Activated CD8-positive, alpha-beta T cell treated with anti-CD3 and anti-CD28 coated beads for 36 hours (primary cell): ENCODE data around the gene PUS1. TPM values are rescaled to one million over a fixed set of nuclear protein-coding genes. Genes with fewer than 3 reads are reported as not detected.

ENCODE experiments used
- ATAC-seq: fragments of 200-7000 bp; cut with Tn5 transposase; one replicate; pipeline ENCODE4 v1.10.0; 2021; ENCODE audit warnings: mild to moderate bottlenecking, moderate library complexity
- CTCF ChIA-PET: fragments of 350-600 bp; sonication (Branson Sonifier 250); formaldehyde crosslinking; loops from one replicate; lab custom pipeline; 2021; ENCODE audit warnings: antibody characterized with exemption; lab: Charles Lee
- POLR2A ChIA-PET: fragments of 350-600 bp; sonication (Branson Sonifier 250); formaldehyde crosslinking; loops from one replicate; lab custom pipeline; 2021; ENCODE audit warnings: antibody characterized with exemption; lab: Charles Lee
- DNase-seq: peaks from one replicate; pipeline ENCODE4 v3.0.0-alpha.2; 2020
- H3K27ac Mint-ChIP-seq: one replicate; pipeline ENCODE4 v1.8.0; 2021; ENCODE audit warnings: mild to moderate bottlenecking, mixed read lengths
- H3K27me3 Mint-ChIP-seq: one replicate; pipeline ENCODE4 v1.8.0; 2021; ENCODE audit warnings: mixed read lengths
- H3K36me3 Mint-ChIP-seq: one replicate; pipeline ENCODE4 v1.8.0; 2021; ENCODE audit warnings: low read depth, mixed read lengths
- H3K4me1 Mint-ChIP-seq: one replicate; pipeline ENCODE4 v1.8.0; 2021; ENCODE audit warnings: low read depth, mixed read lengths
- H3K4me3 Mint-ChIP-seq: one replicate; pipeline ENCODE4 v1.8.0; 2021; ENCODE audit warnings: mild to moderate bottlenecking, moderate library complexity, mixed read lengths
- H3K9me3 Mint-ChIP-seq: one replicate; pipeline ENCODE4 v1.8.0; 2021; ENCODE audit warnings: mixed read lengths
- intact Hi-C: fragments of 100-400 bp; cut with micrococcal nuclease; formaldehyde crosslinking; loops from one replicate; pipeline ENCODE4 v1.10.0; 2022
- total RNA-seq, 2 experiments: library from RNA; stranded (reverse); gene quantifications; one replicate each; pipeline ENCODE4 v1.2.3, GENCODE V29; 2021
- TF ChIP-seq, protein P1 (sequence below): fragments of 200-600 bp; IDR thresholded peaks from one replicate; pipeline ENCODE4 v1.8.0; 2022; ENCODE audit warnings: antibody characterized with exemption, mild to moderate bottlenecking

Gene PUS1
- total RNA-seq, 2 experiments from 2014 or later, result 68.2 to 71.7 TPM

DNA sequence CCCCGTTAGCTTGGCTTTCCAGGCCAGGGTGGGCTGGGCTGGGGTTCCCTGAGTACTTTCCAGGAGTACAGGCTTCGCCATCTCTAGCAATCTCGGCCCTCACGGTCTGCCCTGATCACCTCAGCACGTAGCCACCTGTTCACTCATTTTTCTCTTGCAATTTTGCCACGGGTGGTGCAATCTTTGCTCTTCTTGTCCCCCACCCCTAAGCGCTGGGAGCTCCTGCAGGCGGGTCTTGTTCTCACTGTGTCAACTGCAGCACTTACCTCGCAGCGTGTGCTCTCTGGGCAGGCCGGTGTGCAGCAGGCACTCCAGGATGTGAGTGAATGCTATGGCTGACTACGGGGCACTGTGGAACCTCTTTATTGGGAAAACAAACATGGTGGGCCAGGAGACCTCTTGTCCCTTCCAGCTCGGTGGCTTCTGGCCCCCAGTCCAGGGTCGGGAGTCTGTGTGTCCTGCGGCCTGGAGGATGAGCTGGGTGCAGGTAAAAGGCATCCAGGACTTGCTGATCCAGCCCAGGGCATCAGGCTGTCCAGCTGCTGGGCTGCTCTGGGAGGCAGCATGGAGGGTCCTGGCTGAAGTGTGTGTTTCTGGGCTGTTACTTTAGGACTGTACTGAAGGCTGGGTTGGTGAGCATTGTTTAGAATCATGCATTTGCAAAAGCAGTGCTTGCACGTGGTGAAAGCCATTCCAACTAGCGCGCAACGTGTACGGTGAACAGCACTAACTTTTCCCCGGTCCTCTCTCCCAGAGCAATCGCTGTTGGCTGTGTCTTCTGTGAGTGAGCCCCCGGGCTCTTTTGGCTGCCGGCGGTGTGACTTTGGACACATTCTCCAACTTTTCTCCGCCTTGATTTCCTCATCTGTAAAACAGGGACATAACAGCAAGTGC is 36.1 kb upstream of the PUS1 start:
- TF ChIP-seq, protein P1, sequence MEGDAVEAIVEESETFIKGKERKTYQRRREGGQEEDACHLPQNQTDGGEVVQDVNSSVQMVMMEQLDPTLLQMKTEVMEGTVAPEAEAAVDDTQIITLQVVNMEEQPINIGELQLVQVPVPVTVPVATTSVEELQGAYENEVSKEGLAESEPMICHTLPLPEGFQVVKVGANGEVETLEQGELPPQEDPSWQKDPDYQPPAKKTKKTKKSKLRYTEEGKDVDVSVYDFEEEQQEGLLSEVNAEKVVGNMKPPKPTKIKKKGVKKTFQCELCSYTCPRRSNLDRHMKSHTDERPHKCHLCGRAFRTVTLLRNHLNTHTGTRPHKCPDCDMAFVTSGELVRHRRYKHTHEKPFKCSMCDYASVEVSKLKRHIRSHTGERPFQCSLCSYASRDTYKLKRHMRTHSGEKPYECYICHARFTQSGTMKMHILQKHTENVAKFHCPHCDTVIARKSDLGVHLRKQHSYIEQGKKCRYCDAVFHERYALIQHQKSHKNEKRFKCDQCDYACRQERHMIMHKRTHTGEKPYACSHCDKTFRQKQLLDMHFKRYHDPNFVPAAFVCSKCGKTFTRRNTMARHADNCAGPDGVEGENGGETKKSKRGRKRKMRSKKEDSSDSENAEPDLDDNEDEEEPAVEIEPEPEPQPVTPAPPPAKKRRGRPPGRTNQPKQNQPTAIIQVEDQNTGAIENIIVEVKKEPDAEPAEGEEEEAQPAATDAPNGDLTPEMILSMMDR, result no peak
- H3K36me3 Mint-ChIP-seq, result no peaks in the 10 kb centered on the region
- no peak for DNase-seq
- no peak for ATAC-seq
- no peak overlapping the region for H3K27ac Mint-ChIP-seq
- H3K4me1 Mint-ChIP-seq, result peaks cover 9% of the 10 kb centered on the region
- no peaks in the 10 kb centered on the region for H3K9me3 Mint-ChIP-seq
- intact Hi-C loops, result no loop called here
- H3K4me3 Mint-ChIP-seq, result peak overlapping the region; percentile 35
- no peaks in the 10 kb centered on the region for H3K27me3 Mint-ChIP-seq
- CTCF ChIA-PET, result no interaction called here
- POLR2A ChIA-PET, result no interaction called here

DNA sequence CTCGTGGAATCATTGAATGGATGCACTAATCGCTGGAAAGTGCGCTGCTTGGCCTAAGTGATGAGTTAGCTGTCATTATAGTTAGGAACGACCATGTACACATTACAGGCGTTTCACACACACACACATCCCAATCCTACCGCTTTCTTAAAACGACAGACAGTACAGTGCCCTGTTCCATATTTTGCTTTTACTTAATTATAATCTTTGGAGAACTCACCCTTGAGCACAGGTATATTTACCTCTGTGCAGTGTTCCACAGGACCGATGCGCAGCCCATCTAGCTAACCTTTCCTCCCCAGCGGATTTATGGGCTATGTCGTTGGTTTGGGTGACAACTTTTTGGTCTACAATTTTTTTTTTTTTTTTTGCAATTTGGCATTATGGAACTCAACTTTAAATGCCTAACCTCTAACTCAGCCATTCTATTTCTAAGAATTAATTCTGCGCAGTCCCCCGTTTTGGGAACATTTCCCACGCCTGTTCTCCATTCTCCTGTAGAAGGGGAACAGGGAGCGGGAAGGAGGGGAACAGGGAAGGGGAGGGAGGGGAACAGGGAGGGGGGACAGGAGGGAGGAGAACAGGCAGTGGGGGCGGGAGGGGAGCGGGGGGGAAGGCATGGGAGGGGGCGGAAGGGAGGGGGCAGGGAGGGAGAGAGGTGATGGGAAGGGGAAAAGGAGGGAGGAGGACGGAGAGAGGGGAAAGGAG is 35.3 kb upstream of the PUS1 start:
- TF ChIP-seq, protein P1, result no peak
- ChIA-PET CTCF (no interaction called here), POLR2A (no interaction called here)
- peak overlapping the region; percentile 35 for H3K4me3 Mint-ChIP-seq
- intact Hi-C loops, result no loop called here
- ATAC-seq (no peak), DNase-seq (no peak)
- H3K27me3 Mint-ChIP-seq, result no peaks in the 10 kb centered on the region
- H3K9me3 Mint-ChIP-seq, result no peaks in the 10 kb centered on the region
- H3K4me1 Mint-ChIP-seq, result peaks cover 9% of the 10 kb centered on the region
- no peak overlapping the region for H3K27ac Mint-ChIP-seq
- H3K36me3 Mint-ChIP-seq, result no peaks in the 10 kb centered on the region

DNA sequence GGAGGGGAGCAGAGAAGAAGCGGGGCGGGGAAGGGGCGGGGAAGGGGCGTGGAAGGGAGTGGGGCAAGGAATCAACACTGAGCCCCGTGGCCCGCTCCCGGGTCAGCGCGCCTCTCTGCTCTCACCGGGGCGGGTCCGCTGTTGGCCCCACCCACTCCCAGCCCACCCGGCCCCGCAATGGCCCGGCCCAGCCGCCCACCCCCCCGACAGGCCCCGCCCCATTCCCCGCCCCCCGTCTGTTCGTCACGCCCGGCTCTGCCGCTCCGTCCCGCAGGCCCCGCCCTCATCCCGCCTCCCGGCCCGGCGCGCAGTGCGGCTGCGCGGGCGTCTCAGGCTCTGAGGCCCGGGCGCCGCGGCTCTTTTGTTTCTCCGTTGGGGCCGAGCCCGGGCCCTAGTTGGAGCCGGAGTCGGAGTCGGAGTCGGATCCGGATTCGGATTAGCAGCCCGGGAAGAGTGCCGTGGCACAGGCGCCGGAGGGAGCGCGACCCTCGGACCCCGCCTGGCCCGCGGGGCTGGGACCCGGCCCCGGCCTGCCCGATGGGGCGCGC is 34.7 kb upstream of the PUS1 start, which contains the start of gene ULK1:
Gene ULK1, plus strand, starts transcription at position 310 of the 548 bp plus-strand sequence. CDS start 380 bp downstream, outside the sequence.
- H3K4me1 Mint-ChIP-seq, result peaks cover 9% of the 10 kb centered on the region
- DNase-seq (peak; percentile 94), ATAC-seq (peak; percentile 87)
- ChIA-PET CTCF (no interaction called here), POLR2A (no interaction called here)
- H3K4me3 Mint-ChIP-seq, result peak within 1 kb of the TSS; percentile 78
- TF ChIP-seq, protein P1, result no peak
- H3K27me3 Mint-ChIP-seq, result no peaks in the 10 kb centered on the region
- no peaks in the 10 kb centered on the region for H3K36me3 Mint-ChIP-seq
- H3K27ac Mint-ChIP-seq, result peak within 1 kb of the TSS; percentile 71
- intact Hi-C loops, result no loop called here
- no peaks in the 10 kb centered on the region for H3K9me3 Mint-ChIP-seq

DNA sequence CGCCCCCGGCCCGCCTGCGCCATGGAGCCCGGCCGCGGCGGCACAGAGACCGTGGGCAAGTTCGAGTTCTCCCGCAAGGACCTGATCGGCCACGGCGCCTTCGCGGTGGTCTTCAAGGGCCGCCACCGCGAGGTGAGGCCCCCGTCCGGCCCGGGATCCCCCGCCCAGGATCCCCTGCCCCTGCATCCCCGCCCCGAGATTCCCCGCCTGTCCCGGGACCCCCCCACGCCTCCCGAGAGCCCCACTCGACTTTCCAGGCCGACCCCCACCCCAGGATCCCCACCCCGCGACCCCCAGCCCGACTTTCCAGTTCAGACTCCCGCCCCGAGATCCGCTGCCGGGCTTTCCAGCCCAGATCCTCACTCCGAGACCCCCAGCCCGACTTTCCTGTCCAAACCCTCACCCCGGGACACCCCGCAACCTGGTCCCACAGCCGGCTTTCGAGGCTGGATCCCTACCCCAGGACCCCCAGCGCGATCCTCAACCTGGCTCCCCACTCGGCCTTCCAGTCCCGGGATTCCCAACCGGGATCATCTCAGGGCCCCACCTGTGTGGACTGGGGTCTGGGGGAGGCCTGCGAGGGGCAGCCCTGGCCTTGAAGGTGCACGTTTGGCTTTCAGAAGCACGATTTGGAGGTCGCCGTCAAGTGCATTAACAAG is 34.0 kb upstream of the PUS1 start:
- TF ChIP-seq, protein P1, result no peak
- H3K27me3 Mint-ChIP-seq, result no peaks in the 10 kb centered on the region
- H3K27ac Mint-ChIP-seq, result peak overlapping the region; percentile 71
- ATAC-seq (no peak), DNase-seq (peak; percentile 15)
- intact Hi-C loops, result no loop called here
- peaks cover 9% of the 10 kb centered on the region for H3K4me1 Mint-ChIP-seq
- POLR2A ChIA-PET, result no interaction called here
- CTCF ChIA-PET, result no interaction called here
- H3K9me3 Mint-ChIP-seq, result no peaks in the 10 kb centered on the region
- H3K36me3 Mint-ChIP-seq, result no peaks in the 10 kb centered on the region
- H3K4me3 Mint-ChIP-seq, result peak overlapping the region; percentile 78
